ENCODE measurements around the gene NPAS3. TPM values are rescaled to one million over a fixed set of nuclear protein-coding genes. Genes with fewer than 3 reads are reported as not detected.

Gene NPAS3
- total and polyA plus RNA-seq, 4 donors: 0.07 to 0.09 (median 0.08) TPM; not detected in 1

DNA sequence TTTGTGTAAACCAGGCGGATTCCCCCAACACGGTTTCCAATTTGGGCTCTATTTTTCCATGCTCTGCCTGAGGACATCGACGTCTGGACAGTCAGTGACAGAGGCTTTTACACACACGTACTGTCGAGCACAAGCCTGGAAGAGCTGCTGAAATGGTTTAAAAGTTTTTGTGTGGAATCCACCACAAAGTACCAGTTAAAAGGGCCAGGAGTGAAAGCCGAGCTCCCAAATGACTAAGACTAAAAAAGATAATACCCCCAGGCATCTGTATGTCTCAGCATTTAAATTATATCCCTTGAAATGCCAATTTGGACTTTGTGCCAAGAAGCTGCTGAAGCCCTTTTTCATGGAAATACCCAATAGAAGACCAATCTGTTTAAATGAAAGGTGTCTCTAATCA is 839.0 kb downstream of the NPAS3 start (continued):
- TF ChIP-seq, protein P1, sequence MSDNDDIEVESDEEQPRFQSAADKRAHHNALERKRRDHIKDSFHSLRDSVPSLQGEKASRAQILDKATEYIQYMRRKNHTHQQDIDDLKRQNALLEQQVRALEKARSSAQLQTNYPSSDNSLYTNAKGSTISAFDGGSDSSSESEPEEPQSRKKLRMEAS (IDR thresholded peaks at IDR 0.05): no peak

DNA sequence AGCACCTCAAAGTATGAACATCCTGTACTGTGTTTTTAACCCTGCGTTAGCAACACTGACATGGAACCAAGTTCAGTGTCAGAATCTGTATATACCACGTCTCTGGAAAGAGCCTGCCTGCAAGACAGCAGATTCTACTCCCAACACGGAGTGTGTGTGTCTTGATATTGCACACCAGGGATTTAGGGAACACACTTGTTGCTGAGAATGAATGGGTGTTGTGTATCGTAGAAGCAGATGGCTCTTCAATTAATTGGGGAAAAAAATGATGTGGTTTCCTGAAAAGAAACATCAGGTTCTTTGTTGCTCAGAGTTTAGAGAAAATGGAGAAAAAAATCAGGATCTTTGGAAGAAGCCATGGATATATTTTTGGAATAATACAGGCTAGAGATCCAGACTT is 841.4 kb downstream of the NPAS3 start:
- H3K27ac ChIP-seq (ENCODE audit: low read depth in 1 of 2, low read length in 2 of 2): no peak overlapping the region
- no peak for DNase-seq (ENCODE audit: low spot score)
- no peaks in the 10 kb centered on the region for H3K9me3 ChIP-seq (ENCODE audit: control insufficient read depth in 4 of 4, low read length in 3 of 4)
- H3K4me3 ChIP-seq (ENCODE audit: low read depth in 1 of 3, low read length in 3 of 3): no peak overlapping the region
- H3K27me3 ChIP-seq (ENCODE audit: control insufficient read depth in 4 of 4, insufficient read depth in 4 of 4, low read length in 3 of 4): peaks cover 0 to 6% (median 0%) of the 10 kb centered on the region in 4 donors
- WGBS: 65% methylated on average over 4 of the region's 4 CpGs
- no peaks in the 10 kb centered on the region for H3K36me3 ChIP-seq (ENCODE audit: control insufficient read depth in 4 of 4, insufficient read depth in 3 of 4, low read depth in 1 of 4, low read length in 3 of 4)
- no peak for TF ChIP-seq HNF4G (IDR thresholded peaks at IDR 0.05)
- no peak for TF ChIP-seq FOXA2 (IDR thresholded peaks at IDR 0.05)
- TF ChIP-seq, protein P1 (IDR thresholded peaks at IDR 0.05): no peak
- no peak for TF ChIP-seq NR2F2 (IDR thresholded peaks at IDR 0.05)
- no peak for TF ChIP-seq EGR1 (IDR thresholded peaks at IDR 0.05; ENCODE audit: low read depth in 2 of 2)
- TF ChIP-seq, protein P2, sequence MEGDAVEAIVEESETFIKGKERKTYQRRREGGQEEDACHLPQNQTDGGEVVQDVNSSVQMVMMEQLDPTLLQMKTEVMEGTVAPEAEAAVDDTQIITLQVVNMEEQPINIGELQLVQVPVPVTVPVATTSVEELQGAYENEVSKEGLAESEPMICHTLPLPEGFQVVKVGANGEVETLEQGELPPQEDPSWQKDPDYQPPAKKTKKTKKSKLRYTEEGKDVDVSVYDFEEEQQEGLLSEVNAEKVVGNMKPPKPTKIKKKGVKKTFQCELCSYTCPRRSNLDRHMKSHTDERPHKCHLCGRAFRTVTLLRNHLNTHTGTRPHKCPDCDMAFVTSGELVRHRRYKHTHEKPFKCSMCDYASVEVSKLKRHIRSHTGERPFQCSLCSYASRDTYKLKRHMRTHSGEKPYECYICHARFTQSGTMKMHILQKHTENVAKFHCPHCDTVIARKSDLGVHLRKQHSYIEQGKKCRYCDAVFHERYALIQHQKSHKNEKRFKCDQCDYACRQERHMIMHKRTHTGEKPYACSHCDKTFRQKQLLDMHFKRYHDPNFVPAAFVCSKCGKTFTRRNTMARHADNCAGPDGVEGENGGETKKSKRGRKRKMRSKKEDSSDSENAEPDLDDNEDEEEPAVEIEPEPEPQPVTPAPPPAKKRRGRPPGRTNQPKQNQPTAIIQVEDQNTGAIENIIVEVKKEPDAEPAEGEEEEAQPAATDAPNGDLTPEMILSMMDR (IDR thresholded peaks at IDR 0.05; ENCODE audit: low read depth, low read length, missing input control): no peak
- TF ChIP-seq, protein P3, sequence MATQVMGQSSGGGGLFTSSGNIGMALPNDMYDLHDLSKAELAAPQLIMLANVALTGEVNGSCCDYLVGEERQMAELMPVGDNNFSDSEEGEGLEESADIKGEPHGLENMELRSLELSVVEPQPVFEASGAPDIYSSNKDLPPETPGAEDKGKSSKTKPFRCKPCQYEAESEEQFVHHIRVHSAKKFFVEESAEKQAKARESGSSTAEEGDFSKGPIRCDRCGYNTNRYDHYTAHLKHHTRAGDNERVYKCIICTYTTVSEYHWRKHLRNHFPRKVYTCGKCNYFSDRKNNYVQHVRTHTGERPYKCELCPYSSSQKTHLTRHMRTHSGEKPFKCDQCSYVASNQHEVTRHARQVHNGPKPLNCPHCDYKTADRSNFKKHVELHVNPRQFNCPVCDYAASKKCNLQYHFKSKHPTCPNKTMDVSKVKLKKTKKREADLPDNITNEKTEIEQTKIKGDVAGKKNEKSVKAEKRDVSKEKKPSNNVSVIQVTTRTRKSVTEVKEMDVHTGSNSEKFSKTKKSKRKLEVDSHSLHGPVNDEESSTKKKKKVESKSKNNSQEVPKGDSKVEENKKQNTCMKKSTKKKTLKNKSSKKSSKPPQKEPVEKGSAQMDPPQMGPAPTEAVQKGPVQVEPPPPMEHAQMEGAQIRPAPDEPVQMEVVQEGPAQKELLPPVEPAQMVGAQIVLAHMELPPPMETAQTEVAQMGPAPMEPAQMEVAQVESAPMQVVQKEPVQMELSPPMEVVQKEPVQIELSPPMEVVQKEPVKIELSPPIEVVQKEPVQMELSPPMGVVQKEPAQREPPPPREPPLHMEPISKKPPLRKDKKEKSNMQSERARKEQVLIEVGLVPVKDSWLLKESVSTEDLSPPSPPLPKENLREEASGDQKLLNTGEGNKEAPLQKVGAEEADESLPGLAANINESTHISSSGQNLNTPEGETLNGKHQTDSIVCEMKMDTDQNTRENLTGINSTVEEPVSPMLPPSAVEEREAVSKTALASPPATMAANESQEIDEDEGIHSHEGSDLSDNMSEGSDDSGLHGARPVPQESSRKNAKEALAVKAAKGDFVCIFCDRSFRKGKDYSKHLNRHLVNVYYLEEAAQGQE (IDR thresholded peaks at IDR 0.05): no peak
- no peak for TF ChIP-seq FOXA1 (IDR thresholded peaks at IDR 0.05)
- TF ChIP-seq, protein P4, sequence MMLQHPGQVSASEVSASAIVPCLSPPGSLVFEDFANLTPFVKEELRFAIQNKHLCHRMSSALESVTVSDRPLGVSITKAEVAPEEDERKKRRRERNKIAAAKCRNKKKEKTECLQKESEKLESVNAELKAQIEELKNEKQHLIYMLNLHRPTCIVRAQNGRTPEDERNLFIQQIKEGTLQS (IDR thresholded peaks at IDR 0.05): no peak
- TF ChIP-seq RAD21 (IDR thresholded peaks at IDR 0.05): no peak
- TF ChIP-seq YY1 (IDR thresholded peaks at IDR 0.05): no peak
- no peak for TF ChIP-seq RXRA (IDR thresholded peaks at IDR 0.05)
- no peak for TF ChIP-seq GABPA (IDR thresholded peaks at IDR 0.05 in 1 of 2, conservative IDR thresholded peaks at IDR 0.05 in 1 of 2)
- TF ChIP-seq TAF1 (conservative IDR thresholded peaks at IDR 0.05): no peak
- no peak for TF ChIP-seq SP1 (IDR thresholded peaks at IDR 0.05)
- no peak for TF ChIP-seq HNF4A (conservative IDR thresholded peaks at IDR 0.05)
- TF ChIP-seq, protein P5, sequence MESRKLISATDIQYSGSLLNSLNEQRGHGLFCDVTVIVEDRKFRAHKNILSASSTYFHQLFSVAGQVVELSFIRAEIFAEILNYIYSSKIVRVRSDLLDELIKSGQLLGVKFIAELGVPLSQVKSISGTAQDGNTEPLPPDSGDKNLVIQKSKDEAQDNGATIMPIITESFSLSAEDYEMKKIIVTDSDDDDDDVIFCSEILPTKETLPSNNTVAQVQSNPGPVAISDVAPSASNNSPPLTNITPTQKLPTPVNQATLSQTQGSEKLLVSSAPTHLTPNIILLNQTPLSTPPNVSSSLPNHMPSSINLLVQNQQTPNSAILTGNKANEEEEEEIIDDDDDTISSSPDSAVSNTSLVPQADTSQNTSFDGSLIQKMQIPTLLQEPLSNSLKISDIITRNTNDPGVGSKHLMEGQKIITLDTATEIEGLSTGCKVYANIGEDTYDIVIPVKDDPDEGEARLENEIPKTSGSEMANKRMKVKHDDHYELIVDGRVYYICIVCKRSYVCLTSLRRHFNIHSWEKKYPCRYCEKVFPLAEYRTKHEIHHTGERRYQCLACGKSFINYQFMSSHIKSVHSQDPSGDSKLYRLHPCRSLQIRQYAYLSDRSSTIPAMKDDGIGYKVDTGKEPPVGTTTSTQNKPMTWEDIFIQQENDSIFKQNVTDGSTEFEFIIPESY (IDR thresholded peaks at IDR 0.05): no peak
- H3K9ac ChIP-seq (ENCODE audit: low read depth in 1 of 2, low read length in 2 of 2): no peak overlapping the region
- H3K4me1 ChIP-seq (ENCODE audit: control insufficient read depth in 4 of 4, insufficient read depth in 4 of 4, low read length in 3 of 4): no peaks in the 10 kb centered on the region

Measured in liver (tissue), 9 donors.